OCI-LY3 (cell line): ENCODE data around the gene CAMK2D.

Experiments
- H2AFZ ChIP-seq: fragments of 200-600, 300-600 bp; shearing (Covaris generic); 2 replicates; pipeline ENCODE4 v1.6.0; 2014; ENCODE audit warnings: antibody characterized with exemption, low read depth, low read length
- H3K27ac ChIP-seq: fragments of 200-600, 300-600 bp; sonication (generic); 2 replicates; pipeline ENCODE4 v1.5.1; 2014; ENCODE audit warnings: mild to moderate bottlenecking, low read length, moderate library complexity, mixed read lengths
- H3K27me3 ChIP-seq: fragments of 200-600, 300-600 bp; sonication (generic); 2 replicates; pipeline ENCODE4 v1.6.1; 2014; ENCODE audit warnings: low read depth, low read length, mixed read lengths
- H3K36me3 ChIP-seq: fragments of 200-600, 300-600 bp; sonication (generic); replicated peaks from 2 replicates; pipeline ENCODE3; 2014; ENCODE audit warnings: low read depth, low read length, mixed read lengths
- H3K4me1 ChIP-seq: fragments of 300-600, 200-600 bp; sonication (generic); 2 replicates; pipeline ENCODE4 v1.6.1; 2014; ENCODE audit warnings: low read length, mixed read lengths
- H3K4me2 ChIP-seq: fragments of 200-600, 300-600 bp; sonication (generic); 2 replicates; pipeline ENCODE4 v1.6.1; 2014; ENCODE audit warnings: low read length, mixed read lengths
- H3K4me3 ChIP-seq: fragments of 300-600, 200-600 bp; sonication (generic); 2 replicates; pipeline ENCODE4 v1.5.1; 2014; ENCODE audit warnings: antibody characterized with exemption, mild to moderate bottlenecking, low read length, moderate library complexity
- H3K79me2 ChIP-seq: fragments of 300-600, 200-600 bp; shearing (Covaris generic); 2 replicates; pipeline ENCODE4 v1.6.1; 2014; ENCODE audit warnings: mild to moderate bottlenecking, low read length, mixed read lengths
- H3K9ac ChIP-seq: fragments of 300-600, 200-600 bp; shearing (Covaris generic); 2 replicates; pipeline ENCODE4 v1.6.0; 2014; ENCODE audit warnings: mild to moderate bottlenecking, low read length, moderate library complexity
- H3K9me3 ChIP-seq: fragments of 200-600, 300-600 bp; shearing (Covaris generic); 2 replicates; pipeline ENCODE4 v1.6.1; 2014; ENCODE audit warnings: low read length, mixed read lengths; ENCODE audit not compliant: insufficient read depth
- H4K20me1 ChIP-seq: fragments of 200-600, 300-600 bp; sonication (generic); 2 replicates; pipeline ENCODE4 v1.6.1; 2016; ENCODE audit warnings: low read length, mixed read lengths; ENCODE audit not compliant: insufficient read depth
- EZH2phosphoT487 ChIP-seq: fragments of 200-600 bp; shearing (Covaris generic); IDR thresholded peaks from 2 replicates; pipeline ENCODE4 v1.6.1; 2018; ENCODE audit warnings: antibody characterized with exemption, mixed run types, low read depth
- TF ChIP-seq, protein P1 (sequence below): fragments of 200-600, 300-600 bp; sonication (generic); IDR thresholded peaks from 2 replicates; pipeline ENCODE4 v1.5.1; 2014; ENCODE audit warnings: antibody characterized with exemption, low read length, low read depth

Gene CAMK2D

DNA sequence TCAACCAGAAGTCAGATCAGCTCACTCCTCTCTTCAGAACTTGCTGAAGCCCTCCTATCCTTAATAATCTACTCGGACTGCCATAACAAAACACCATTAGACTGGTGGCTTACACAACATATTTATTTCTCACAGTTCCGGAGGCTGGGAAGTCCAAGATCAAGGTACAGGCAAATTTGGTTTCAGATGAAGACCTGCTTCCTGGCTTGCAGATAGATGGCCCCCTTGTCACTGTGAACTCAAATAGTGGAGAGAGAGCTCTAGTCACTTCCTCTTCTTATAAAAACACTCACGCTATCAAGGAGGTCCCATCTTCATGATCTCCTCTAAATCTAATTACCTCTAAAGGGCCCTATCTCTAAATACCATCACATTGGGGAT is 125.1 kb downstream of the CAMK2D start:
- H3K9me3 ChIP-seq, result no peaks in the 10 kb centered on the region
- H3K9ac ChIP-seq, result peak overlapping the region; percentile 37; the same call in 1 of the 2 replicates
- peaks cover 54% of the 10 kb centered on the region for H3K4me1 ChIP-seq
- no peaks in the 10 kb centered on the region for H4K20me1 ChIP-seq
- no peaks in the 10 kb centered on the region for H3K79me2 ChIP-seq
- no peaks in the 10 kb centered on the region for H3K27me3 ChIP-seq
- peak overlapping the region; percentile 55; the same call in 1 of the 2 replicates for H2AFZ ChIP-seq
- H3K27ac ChIP-seq, result peak overlapping the region; percentile 36; the same call in 1 of the 2 replicates
- peak overlapping the region; percentile 19 for H3K4me3 ChIP-seq
- H3K36me3 ChIP-seq, result no peaks in the 10 kb centered on the region
- H3K4me2 ChIP-seq, result peak overlapping the region; percentile 61
- TF ChIP-seq, protein P1, sequence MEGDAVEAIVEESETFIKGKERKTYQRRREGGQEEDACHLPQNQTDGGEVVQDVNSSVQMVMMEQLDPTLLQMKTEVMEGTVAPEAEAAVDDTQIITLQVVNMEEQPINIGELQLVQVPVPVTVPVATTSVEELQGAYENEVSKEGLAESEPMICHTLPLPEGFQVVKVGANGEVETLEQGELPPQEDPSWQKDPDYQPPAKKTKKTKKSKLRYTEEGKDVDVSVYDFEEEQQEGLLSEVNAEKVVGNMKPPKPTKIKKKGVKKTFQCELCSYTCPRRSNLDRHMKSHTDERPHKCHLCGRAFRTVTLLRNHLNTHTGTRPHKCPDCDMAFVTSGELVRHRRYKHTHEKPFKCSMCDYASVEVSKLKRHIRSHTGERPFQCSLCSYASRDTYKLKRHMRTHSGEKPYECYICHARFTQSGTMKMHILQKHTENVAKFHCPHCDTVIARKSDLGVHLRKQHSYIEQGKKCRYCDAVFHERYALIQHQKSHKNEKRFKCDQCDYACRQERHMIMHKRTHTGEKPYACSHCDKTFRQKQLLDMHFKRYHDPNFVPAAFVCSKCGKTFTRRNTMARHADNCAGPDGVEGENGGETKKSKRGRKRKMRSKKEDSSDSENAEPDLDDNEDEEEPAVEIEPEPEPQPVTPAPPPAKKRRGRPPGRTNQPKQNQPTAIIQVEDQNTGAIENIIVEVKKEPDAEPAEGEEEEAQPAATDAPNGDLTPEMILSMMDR, result peak; percentile 71
- no peak for TF ChIP-seq EZH2phosphoT487

DNA sequence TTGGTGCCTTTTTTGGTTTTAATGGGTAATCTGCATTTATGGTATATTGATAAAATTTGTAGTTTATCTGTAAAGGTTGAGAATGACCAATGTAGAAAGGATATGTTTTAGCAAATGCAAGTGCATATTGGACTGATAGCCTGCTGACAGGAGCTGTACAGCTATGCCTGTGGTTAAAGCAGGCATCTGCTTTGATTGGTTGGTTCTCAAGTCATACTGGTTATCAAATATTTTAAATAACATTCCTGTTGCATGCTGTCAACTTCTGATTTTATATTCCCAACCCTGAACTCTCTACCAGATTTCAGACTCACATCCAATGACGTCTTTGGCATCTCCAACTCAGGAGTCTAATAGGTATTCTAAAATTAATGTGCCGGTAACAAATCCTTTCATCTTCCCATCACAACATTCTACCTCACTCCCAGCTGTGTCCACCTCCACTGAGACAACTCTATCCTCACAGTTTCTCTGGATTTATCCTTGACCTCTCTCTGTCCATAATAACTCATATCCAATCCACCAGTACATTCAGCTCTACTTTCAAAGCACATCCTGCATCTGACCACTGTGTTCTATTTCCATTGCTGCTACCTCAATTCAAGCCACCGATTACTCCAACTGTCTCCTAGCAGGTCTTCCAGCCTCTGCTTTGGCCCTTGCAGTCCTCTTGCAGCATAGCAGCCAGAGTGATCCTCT is 125.7 kb downstream of the CAMK2D start:
- H3K4me1 ChIP-seq, result peaks cover 48% of the 10 kb centered on the region
- TF ChIP-seq, protein P1, result no peak
- TF ChIP-seq EZH2phosphoT487, result no peak
- H3K27ac ChIP-seq, result no peak overlapping the region
- H2AFZ ChIP-seq, result no peak overlapping the region
- no peaks in the 10 kb centered on the region for H3K27me3 ChIP-seq
- peak overlapping the region; percentile 11 for H3K4me3 ChIP-seq
- no peaks in the 10 kb centered on the region for H3K79me2 ChIP-seq
- no peaks in the 10 kb centered on the region for H4K20me1 ChIP-seq
- no peaks in the 10 kb centered on the region for H3K9me3 ChIP-seq
- peak overlapping the region; percentile 61 for H3K4me2 ChIP-seq
- no peaks in the 10 kb centered on the region for H3K36me3 ChIP-seq
- no peak overlapping the region for H3K9ac ChIP-seq

DNA sequence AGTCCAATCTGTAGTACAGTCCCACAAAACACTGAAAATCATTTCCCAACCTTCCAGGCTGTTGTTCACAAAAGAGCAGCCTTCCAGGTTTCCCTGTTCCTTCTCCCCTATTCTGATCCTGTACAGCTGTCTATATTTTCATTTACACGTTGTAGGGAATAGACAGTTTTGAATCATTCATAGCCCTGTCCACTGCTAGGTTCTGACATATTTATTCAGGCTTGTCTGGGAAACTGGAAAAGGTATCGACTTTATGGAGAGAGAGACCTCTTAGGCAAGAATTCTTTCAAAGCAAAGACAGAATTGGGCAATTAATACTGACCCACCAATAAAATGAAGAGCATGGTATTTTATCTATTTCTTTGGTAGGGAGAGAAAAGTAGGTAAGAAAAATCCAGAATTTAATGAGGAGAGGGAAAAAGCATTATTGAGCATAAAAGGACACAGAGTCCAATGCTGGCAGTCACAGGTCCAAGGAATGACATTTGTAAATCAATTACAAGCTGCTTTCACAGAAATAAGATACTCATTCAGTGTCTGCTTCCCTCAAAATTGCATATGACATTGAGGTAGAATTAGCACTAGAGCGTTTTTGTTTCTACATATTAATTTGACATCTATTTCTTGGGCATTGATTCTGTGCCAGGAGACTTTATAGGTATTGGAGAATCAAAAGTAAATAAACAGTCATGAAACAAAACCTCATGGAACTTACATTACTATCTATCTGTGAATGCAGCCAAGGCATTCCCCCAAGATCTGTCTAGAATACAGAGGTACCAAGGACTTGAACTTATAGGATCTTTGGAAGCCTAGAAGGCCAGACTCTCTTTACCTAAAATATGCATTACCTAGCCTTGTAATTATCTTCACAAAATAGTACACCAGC is 127.2 kb downstream of the CAMK2D start:
- Histone ChIP-seq H3K4me2 (no peak overlapping the region), H3K79me2 (no peaks in the 10 kb centered on the region), H3K9ac (no peak overlapping the region), H3K27ac (no peak overlapping the region), H3K9me3 (no peaks in the 10 kb centered on the region), H3K27me3 (no peaks in the 10 kb centered on the region), H4K20me1 (no peaks in the 10 kb centered on the region), H3K4me1 (peaks cover 33% of the 10 kb centered on the region), H2AFZ (no peak overlapping the region), H3K4me3 (no peak overlapping the region), H3K36me3 (no peaks in the 10 kb centered on the region)
- TF ChIP-seq, protein P1, result no peak
- no peak for TF ChIP-seq EZH2phosphoT487

DNA sequence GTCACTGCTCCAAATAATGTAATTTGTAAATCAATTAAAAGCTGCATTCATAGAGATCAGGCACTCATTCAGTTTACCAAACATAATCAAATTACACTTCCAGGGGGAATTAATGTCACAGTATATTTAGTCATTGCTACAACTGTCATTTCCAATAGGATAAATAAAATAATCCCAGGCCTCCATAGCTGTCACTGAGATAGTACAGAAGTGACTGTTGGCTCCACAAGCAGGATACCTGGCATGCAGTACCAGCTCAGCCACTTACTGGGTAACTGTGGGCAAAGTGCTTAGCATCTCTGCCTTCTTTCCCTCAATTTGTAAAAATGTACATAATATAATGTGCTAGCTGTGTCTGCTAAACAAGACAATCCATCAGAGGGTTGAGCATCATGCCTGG is 128.1 kb downstream of the CAMK2D start:
- Histone ChIP-seq H3K27me3 (no peaks in the 10 kb centered on the region), H3K9me3 (no peaks in the 10 kb centered on the region), H3K36me3 (no peaks in the 10 kb centered on the region), H2AFZ (no peak overlapping the region), H4K20me1 (no peaks in the 10 kb centered on the region), H3K4me3 (no peak overlapping the region), H3K27ac (no peak overlapping the region), H3K4me2 (no peak overlapping the region), H3K9ac (no peak overlapping the region), H3K79me2 (no peaks in the 10 kb centered on the region), H3K4me1 (peaks cover 24% of the 10 kb centered on the region)
- TF ChIP-seq, protein P1, result no peak
- no peak for TF ChIP-seq EZH2phosphoT487
